HL-60 (cell line): ENCODE measurements around the gene INPP5E.

Experiments used
- DNase-seq, 2 experiments: peaks; one replicate each; pipeline ENCODE4 v3.0.0-alpha.2; 2010 to 2020; ENCODE audit warnings: low read depth in 1 of 2, low spot score in 1 of 2
- H3K27ac ChIP-seq: fragments of 250-450 bp; sonication (Bioruptor Pico); replicated peaks from 2 replicates; pipeline ENCODE4 v1.5.1; 2020; ENCODE audit warnings: mild to moderate bottlenecking, moderate library complexity
- H3K27me3 ChIP-seq: fragments of 250-450 bp; sonication (Bioruptor Pico); 2 replicates; pipeline ENCODE4 v1.5.1; 2021; ENCODE audit warnings: mild to moderate bottlenecking, moderate library complexity; ENCODE audit not compliant: insufficient read depth, poor library complexity, severe bottlenecking
- H3K4me3 ChIP-seq: replicated peaks from 2 replicates; pipeline ENCODE4 v1.5.1; 2011; ENCODE audit warnings: mild to moderate bottlenecking, control low read depth, low read length; ENCODE audit not compliant: insufficient read depth
- GABPA ChIP-seq: IDR thresholded peaks from 2 replicates; pipeline ENCODE4 v1.6.1; 2012; ENCODE audit warnings: low read depth
- POLR2AphosphoS5 ChIP-seq: IDR thresholded peaks from 2 replicates; pipeline ENCODE4 v1.6.1; 2012; ENCODE audit warnings: low read depth
- REST ChIP-seq: IDR thresholded peaks from 2 replicates; pipeline ENCODE4 v1.6.1; 2012; ENCODE audit warnings: low read depth; ENCODE audit not compliant: insufficient replicate concordance
- SPI1 ChIP-seq: IDR thresholded peaks from 2 replicates; pipeline ENCODE4 v1.6.1; 2012; ENCODE audit warnings: low read depth, mild to moderate bottlenecking, borderline replicate concordance
- TF ChIP-seq, protein P1 (sequence below): IDR thresholded peaks from one replicate; pipeline ENCODE4 v1.5.1; 2011; ENCODE audit warnings: low read length, control low read depth, inconsistent platforms; ENCODE audit not compliant: insufficient read depth

INPP5E gene

GRCh38 chr9:136470792-136471469 is 31.3 kb upstream of the INPP5E start:
- no peak for TF ChIP-seq SPI1
- TF ChIP-seq GABPA: no peak
- TF ChIP-seq POLR2AphosphoS5: no peak
- no peak overlapping the region for H3K27ac ChIP-seq
- DNase-seq: no peak
- H3K27me3 ChIP-seq: no peaks in the 10 kb centered on the region
- no peak overlapping the region for H3K4me3 ChIP-seq

DNA sequence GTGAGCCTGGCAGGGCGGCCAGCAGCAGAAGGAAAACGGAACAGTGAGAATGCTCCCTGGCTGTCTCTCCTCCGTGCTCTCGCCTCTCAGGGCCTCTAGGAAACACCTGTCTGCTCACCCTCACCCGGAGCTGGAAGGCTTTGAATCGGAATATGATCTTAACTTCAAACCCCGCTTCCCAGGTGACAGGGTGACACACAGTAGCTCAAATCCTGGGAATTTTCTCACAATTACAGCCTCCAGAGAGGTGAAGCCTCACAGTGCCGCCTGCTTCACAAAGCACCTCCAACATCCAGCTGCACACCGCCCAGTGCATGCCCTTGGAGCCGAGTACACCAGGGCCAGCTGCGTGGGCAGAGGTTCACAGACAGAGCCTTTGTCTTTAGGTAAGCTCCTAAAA is 30.7 kb upstream of the INPP5E start:
- TF ChIP-seq POLR2AphosphoS5: no peak
- TF ChIP-seq SPI1: no peak
- no peak for TF ChIP-seq GABPA
- TF ChIP-seq, protein P1, sequence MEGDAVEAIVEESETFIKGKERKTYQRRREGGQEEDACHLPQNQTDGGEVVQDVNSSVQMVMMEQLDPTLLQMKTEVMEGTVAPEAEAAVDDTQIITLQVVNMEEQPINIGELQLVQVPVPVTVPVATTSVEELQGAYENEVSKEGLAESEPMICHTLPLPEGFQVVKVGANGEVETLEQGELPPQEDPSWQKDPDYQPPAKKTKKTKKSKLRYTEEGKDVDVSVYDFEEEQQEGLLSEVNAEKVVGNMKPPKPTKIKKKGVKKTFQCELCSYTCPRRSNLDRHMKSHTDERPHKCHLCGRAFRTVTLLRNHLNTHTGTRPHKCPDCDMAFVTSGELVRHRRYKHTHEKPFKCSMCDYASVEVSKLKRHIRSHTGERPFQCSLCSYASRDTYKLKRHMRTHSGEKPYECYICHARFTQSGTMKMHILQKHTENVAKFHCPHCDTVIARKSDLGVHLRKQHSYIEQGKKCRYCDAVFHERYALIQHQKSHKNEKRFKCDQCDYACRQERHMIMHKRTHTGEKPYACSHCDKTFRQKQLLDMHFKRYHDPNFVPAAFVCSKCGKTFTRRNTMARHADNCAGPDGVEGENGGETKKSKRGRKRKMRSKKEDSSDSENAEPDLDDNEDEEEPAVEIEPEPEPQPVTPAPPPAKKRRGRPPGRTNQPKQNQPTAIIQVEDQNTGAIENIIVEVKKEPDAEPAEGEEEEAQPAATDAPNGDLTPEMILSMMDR: no peak
- no peak for TF ChIP-seq REST
- Histone ChIP-seq H3K27me3 (no peaks in the 10 kb centered on the region), H3K27ac (no peak overlapping the region), H3K4me3 (no peak overlapping the region)
- DNase-seq: no peak

- TF ChIP-seq REST (no peak), POLR2AphosphoS5 (no peak), GABPA (no peak), SPI1 (no peak)
- TF ChIP-seq, protein P1: no peak
- Histone ChIP-seq H3K4me3 (no peak overlapping the region), H3K27me3 (no peaks in the 10 kb centered on the region), H3K27ac (no peak overlapping the region)
- no peak for DNase-seq
Measured at GRCh38 chr9:136467766-136468165, 28.1 kb upstream of the INPP5E start.

DNA sequence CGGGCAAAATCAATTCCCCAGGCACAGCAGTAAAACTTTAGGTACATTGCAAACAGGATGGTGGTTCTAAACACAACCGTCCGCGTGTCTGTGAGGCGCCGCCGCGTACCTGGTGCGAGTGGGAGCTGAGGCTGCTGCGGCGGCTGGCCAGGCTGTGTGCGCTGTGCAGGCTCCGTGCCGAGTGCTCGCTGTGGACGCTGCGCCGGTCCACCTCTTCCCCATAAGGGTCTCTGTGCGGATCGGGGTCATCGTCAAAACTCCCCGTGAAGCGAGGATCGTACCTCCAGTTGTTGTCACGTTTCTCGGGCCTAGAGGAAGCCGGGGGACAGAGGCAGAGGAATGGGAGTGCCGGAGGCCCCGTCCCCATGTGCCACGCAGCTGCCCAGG is 26.5 kb upstream of the INPP5E start:
- Histone ChIP-seq H3K27me3 (no peaks in the 10 kb centered on the region), H3K27ac (no peak overlapping the region)
- no peak for TF ChIP-seq SPI1
- TF ChIP-seq GABPA: no peak

DNA sequence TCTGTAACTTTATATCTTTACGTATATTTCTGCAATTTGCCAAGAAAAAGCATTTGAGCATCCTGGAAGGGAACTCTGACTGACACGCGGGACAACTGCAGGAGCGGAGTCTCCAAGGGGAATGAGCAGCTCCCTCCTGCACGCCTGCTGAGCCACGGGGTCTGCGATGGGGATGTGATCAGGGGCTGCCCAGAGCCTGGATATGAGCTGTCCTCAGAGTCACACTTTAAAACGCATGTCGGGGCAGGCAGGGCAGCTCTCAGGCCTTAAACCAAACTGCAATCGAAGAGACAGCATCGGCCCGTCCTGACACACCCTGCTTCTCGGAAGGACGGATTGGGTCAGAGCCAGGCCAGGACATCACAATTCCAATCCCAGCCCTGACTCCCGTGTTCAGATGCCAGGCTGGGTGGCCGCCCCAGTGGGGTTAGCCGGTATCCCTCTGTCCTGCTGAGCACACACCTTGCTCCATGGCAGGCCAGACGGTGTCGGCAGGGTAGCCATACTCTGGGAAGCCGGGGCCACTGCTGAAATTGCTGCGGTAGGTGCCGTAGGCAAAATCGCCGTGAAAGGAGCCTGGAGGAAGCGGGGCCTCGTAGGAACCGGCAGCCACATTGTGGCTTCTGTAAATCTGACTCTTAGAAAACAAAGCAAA is 26.0 kb upstream of the INPP5E start:
- Histone ChIP-seq H3K27me3 (no peaks in the 10 kb centered on the region), H3K4me3 (no peak overlapping the region), H3K27ac (no peak overlapping the region)
- DNase-seq: no peak
- TF ChIP-seq, protein P1: no peak
- TF ChIP-seq SPI1 (no peak), REST (no peak), GABPA (no peak), POLR2AphosphoS5 (no peak)

More for the DNA sequence above, 26.5 kb upstream of the INPP5E start:
- no peak overlapping the region for H3K4me3 ChIP-seq
- DNase-seq: no peak
